A204.1 (cell line): Measurements from ENCODE around the gene TGFB1.
"Not testable (repeated sequence)": the region's sequence is repeated elsewhere in the genome, so short reads cannot be mapped to it uniquely, and the experiment has no call there.

ENCODE experiments used
- FAIRE-seq: peaks from 2 replicates; lab custom pipeline; 2012; peaks lifted over from hg19 to GRCh38; lab: Jason Lieb, UNC

The TGFB1 gene

DNA sequence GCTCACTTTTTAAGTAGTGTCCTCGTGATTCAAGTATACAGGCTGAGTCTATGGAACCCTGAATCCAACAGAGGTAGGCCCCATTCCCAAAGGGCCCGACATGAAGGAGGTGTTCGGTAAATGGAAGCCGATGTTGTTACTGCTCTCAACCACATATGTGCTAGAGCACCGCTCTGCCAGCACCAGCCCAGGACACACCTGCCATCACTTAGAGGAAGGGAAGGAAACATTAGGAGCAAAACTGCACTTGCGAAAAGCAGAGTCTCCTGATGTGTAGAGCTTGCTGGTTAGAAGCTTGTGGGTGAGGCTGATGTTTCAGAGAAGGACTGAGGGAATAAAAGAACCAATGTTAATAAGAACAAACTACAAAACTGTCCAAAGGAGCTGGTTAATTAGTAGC, 53.2 kb downstream of the TGFB1 start:
- FAIRE-seq: no peak

GRCh38 chr19:41299755-41300089, 54.0 kb downstream of the TGFB1 start:
- FAIRE-seq: no peak

GRCh38 chr19:41299046-41299754, 54.5 kb downstream of the TGFB1 start:
- no peak for FAIRE-seq

GRCh38 chr19:41298348-41298964, 55.3 kb downstream of the TGFB1 start:
- FAIRE-seq: no peak

- no peak for FAIRE-seq
Measured at GRCh38 chr19:41297628-41298347, 55.9 kb downstream of the TGFB1 start.

- no peak for FAIRE-seq
Measured at GRCh38 chr19:41296433-41296871, 57.3 kb downstream of the TGFB1 start.

DNA sequence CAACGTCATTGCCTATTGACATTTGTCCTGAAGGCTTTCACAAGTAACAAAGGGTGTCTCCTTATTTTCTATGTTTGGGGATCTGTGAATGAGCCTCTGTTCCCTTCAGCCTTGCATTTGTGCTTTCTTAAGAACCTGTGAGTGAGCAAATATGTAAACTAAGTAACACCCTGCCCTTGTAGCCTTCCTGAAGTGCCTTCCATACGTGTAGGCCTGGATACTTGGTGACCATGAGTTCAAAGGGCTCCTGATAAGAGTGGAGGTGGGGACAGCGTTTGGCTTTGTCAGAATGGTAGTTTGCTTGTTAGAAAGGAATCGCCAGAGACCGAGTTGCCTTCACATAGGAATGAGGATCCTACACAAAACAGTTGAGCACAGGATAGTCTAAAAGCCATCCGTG, 58.2 kb downstream of the TGFB1 start:
- FAIRE-seq: no peak

- FAIRE-seq: no peak
Measured at GRCh38 chr19:41294393-41294792, 59.3 kb downstream of the TGFB1 start.

- not testable (repeated sequence) for FAIRE-seq
Measured at GRCh38 chr19:41289814-41290213, 63.9 kb downstream of the TGFB1 start.

DNA sequence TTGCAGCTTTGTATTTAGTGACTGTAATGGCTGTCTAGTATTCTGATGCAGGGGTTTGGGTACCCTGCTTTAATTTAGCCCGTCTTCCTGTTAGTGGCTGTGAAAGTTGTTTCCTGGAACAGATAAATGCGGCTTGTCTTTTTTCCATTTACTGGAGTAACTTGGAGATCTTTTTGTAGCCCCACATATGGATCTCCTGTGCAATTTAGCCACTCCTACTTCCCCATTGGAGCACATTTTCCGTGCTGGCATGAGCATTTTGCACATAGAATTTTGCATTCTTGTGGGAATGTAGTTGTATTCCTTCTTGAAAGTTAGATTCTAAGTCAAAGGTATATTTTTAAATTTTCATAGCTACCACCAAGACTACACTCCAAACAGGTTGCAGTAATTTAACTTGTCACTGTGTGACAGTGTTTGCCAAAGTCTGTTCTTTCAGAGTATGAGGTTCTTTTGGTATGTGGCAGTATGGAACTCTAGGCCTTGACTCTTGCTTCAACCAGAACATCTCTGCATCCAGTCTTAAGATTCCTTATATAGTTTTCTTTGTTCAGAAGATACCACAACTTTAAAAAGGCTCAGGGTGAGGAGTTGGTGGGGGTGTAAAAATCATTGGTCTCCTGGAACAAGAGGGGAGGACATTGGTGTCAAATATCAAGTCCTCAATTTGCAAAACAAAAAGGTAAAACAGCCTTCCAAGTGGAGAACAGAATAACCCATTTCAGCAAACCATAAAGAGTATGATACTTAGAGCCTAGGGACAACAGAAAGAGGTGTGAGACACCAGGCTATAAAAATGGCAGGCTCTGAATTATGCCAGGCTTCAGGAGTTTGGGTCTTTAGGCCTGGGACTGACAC, 64.8 kb downstream of the TGFB1 start:
- FAIRE-seq: no peak
